Stimulated activated CD4-positive, alpha-beta T cell treated with anti-CD3 and anti-CD28 coated beads, Interleukin-12 subunit alpha, Interleukin-12 subunit beta, amount 100 ng/mL, for 48 hours (primary cell): Measurements from ENCODE around the gene DIAPH2.

Source experiments
- DNase-seq, 3 donors: peaks; one replicate each; pipeline ENCODE4 v3.0.0-alpha.2; 2020; ENCODE audit warnings: low read depth in 2 of 3, low spot score in 1 of 3

DIAPH2 gene

DNA sequence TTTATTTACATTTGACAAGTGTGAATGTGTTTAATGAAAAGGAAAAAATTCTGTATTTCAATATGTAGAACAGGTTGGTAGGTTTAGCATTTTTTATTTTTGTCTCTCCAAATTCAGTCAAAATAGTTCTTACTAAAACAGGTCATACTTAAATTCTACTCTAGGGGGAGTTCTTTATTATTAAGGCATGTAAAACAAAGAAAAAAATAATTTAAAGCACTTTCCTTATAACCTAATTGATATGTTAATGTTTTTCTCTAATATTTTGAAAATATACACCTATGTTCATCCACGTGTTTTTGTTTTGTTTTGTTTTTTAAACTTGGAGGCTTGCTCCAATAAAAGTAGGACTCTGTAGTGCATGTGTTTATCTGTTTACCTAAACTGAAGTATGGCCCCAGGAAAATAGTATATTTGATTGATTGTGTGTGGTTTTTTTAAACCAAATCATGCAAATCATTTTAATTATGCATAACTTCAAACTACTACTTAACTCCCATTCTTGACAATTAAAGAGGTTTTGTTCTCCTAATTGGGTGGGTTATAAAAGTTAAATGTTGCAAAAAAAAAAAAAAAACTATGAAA, 761.7 kb downstream of the DIAPH2 start:
- no peak for DNase-seq

- no peak for DNase-seq
These were observed 762.7 kb downstream of the DIAPH2 start for GRCh38 chrX:97447306-97447705.

GRCh38 chrX:97452283-97452682, 767.6 kb downstream of the DIAPH2 start:
- no peak for DNase-seq

- DNase-seq = no peak
These were observed 777.1 kb downstream of the DIAPH2 start for GRCh38 chrX:97461763-97462162.

DNA sequence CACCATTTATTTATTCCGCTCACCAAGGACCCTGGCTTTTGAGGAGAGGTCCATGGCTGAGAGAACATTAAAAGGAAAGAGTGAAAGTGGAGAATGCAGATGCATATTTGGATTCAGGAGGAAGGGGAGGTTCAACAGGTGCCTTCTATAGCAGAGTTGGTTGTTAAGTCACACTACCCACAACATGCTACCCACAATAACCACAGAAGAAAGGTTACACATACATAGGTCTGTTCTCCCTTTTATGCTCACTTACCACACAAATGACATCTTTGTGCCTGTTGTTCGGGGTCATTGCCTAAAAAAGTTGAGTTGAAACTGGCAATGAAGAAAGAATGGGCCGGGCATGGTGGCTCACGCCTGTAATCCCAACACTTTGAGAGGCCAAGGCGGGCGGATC, 786.4 kb downstream of the DIAPH2 start:
- no peak for DNase-seq

DNA sequence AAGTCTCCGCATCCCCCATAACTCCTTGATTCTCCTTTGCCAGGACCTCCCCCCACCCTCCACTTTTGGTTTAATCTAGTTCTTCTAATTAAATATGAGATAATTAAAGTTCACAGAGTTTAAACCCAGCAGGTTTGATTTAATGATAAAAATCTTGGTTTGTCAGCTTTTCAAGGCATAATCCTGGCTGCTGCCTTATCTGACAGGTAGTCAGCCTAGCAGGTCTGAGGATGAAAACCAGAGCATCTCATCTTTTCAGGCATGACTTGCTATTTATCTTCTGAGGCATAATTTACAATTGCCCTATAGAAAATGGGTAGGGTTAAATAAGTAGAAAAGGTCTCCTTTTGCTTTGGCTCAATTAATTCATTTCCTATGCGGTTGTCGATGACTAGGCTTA, 790.3 kb downstream of the DIAPH2 start:
- no peak for DNase-seq

DNA sequence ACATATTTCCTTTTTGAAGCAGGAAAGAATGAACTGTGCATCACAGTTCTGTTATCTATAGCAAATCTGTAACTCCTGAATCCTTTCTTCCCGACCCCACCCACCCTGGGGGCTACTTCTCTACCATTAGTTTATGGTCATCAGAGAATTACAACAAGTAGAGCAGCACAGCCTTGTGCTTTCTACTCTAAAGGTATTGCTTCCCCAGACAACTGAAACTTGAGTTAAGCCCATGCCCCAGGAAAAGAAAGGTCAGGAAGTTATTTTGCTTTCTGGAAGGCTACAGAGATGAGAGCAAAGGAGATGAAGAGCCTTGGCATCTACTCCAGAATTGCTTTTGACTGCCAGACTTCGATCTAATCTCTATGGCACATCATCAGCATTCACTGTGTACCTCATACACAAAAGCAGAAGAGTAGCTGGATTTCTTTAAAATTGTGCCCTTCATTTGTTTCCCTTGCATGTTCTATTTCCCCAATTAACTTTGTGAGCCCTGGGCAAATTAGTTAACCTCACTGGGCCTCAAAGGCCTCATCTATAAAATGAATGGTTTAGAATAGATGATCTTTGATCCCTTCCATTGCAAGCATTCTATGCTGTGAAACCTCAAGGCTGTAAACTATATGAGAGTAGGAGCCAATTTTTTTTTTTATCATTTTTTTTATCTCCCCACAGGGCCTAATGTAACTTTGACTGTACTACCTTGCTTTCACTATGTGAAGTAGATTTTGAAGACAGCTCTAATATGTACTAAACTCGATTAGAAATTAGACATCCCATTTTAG, 794.7 kb downstream of the DIAPH2 start:
- no peak for DNase-seq

- no peak for DNase-seq
These were observed 796.6 kb downstream of the DIAPH2 start for GRCh38 chrX:97481228-97481627.

GRCh38 chrX:97482666-97483300, 798.1 kb downstream of the DIAPH2 start:
- DNase-seq = no peak

DNA sequence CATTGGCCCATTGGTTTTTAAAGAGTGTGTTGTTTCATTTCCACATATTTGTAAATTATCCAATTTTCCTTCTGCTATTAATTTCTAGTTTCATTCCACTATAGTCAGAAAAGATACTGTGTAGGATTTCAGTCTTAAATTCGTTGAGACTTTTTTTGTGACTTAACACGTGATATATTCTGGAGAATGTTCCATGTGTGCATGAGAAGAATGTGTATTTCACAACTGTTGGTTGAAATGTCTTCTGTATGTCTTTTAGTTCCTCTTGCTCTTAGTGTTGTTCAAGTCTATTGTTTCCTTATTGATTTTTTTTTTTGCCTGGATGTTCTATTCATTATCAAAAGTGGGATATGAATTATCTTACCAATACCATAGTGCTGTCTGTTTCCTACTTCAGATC, 806.0 kb downstream of the DIAPH2 start:
- no peak for DNase-seq

DNA sequence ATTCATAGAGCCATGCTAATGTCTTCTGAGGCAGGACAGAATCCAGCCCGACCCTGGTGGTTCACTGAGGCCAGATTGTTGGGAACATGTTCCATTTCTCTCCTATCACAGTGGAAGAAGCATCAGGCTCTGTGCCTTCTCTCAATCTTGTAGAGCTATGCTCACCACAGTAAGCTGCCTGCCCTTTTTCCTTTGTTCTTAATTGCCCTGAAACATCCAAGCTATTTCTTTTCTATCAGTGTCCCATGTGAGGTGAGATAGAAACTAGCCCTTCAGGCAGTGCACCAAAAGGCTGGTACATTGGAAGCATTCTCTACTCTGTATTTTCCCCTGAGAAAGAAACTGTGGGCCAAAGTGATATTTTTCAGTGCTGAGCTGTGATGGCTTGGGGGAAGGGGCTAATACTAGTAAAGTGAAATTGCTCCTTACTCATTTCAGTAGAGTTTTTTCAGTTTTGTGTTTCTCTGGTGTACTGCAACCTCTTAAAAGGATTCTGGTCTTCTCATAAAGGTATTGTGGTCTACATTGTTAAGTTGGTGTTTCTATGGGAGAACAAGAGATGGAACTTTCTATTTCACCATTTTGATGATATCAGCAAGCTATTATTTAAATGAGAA, 810.2 kb downstream of the DIAPH2 start:
- DNase-seq = no peak

GRCh38 chrX:97498093-97498492, 813.5 kb downstream of the DIAPH2 start:
- DNase-seq = no peak

DNA sequence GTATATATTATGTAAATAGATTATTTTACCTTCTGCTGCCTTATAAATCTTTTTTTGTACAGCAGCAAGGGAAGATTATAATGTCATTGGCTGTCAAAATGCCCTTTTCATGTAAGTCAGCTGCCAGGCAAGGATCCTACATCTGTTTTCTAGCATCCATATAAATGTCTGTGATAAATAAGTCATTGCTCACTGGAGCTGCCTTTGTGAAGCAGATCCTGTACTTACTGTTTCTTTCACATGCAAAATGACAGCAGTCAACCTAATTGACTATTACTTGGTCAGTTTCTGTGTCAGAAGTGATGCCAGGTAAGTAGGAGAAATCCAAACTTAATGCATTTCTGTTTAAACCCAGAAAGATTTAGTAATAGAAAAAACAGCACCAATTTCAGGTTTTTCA, 819.8 kb downstream of the DIAPH2 start:
- DNase-seq = no peak

DNA sequence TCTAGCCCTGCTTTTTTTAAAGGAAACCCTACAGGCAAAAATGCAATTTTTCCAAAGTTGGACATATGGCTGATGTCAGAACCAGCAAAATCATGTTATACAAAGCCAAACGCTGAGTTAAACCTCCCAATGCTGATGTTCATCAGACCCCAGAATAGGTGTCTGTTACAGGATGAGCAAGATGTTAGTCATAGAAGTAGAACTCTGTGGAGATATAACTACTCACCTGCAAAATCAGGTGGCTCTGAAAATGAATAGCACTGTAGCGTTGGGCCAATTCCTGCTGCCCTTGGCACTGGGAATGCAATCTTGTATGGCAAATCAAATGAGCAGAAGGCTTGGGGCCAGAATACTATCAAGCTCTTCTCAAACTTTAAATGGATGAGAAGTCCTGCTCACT, 833.1 kb downstream of the DIAPH2 start:
- DNase-seq = no peak

DNA sequence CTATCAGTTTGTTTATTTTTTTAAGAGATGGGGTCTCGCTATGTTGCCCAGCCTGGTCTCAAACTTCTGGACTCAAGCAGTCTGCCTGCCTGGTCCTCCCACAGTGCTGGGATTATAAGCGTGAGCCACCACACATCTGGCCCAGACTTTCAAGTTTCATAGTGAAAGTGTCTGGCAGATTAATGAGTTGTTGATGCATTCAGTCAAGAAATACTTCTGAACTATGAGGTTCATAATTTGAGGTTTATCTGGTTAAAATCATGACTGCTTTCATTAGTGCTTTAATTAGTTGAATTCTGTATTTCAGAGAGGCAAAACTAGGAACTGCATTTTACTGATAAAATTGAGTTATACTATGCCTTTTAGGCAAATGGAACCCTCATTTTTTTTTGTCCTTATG, 837.7 kb downstream of the DIAPH2 start:
- DNase-seq = no peak

- no peak for DNase-seq
These were observed 839.7 kb downstream of the DIAPH2 start for GRCh38 chrX:97524340-97524739.

DNA sequence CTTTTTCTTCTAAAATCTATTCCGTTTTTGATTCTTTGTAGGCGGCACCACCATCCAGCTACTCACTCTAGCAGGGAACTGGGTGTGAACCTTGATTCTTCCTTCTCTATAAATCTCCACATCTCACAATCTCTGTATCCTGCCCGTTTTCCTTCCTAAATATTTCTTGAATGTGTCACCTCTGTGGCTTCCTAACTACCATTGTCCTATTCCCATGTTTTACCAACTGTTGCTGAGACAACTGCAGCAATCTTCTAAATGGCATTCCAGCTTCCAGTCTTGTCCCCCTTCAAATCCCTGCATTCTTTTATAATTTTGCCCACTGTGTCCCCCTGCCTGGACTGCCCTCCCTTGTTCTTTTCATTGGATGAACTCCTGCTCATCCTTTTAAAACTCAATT, 840.4 kb downstream of the DIAPH2 start:
- DNase-seq = no peak

DNA sequence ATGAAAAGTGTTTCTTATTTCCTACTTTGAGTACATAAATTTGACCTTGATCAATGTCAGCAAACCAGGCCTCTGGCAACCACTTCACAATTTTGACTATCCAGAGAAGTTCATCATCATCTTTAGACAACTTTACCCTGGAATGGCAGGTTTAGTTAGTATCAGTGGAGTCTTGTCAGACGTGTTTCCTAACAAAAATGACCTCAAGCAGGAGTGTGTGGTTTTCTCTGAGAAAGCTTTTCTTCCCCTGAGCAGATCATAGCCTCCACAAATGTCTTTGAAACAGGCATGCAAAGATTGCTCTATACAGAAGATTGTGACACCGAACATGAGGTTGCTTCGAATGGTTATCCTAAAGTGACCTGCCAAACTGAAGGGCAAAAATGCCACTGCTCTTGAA, 841.3 kb downstream of the DIAPH2 start:
- no peak for DNase-seq

DNA sequence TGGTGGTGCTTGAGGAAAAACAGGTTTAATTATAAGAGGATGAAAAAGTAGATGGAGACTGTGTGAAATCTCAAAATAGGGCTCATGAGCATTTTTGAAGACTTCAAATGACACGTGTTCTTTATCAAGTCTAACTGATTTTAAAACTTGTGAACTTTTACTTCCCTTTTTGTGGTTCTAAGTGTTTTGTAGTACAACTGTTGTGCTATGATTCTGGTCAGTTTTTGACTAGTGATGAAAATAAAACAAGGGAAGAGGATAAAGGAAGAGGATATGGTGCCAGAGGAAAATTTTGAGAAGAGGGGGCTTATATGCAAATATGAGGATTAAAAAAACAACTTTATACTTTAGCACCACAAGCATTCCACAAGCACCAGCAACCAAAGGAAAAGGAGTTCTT, 843.1 kb downstream of the DIAPH2 start:
- no peak for DNase-seq

DNA sequence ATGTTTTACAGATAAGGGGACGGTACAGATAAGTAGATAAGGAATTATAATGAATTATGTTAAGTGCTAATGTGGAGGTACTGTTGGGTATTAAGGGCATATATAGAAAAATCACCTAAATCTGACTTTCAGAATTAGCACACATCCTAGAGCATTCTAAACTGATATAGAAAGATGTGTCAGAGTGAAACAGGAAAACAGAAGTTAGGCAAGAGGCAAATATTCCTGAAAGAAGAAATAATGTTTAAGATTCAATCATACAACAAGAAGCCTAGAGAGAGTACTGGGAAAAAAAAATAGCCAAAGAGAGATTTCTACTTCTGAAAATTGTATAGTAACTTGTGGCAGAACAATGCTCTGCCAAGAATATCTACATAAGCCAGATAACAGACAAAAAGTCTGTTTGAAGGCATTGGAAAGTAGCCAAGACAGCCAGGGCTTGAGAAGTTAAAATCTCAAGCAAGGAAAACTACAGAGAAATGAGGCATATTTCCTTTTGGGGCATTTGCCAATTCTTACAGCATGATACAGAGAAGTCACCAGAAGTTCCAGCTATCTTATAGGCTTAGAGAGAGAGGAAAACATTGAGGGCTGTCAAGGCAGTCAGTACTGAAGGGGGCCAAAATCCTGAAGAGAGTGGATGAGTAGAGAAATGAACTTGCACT, 845.0 kb downstream of the DIAPH2 start:
- no peak for DNase-seq

- DNase-seq = no peak
These were observed 847.2 kb downstream of the DIAPH2 start for GRCh38 chrX:97531825-97532224.

DNA sequence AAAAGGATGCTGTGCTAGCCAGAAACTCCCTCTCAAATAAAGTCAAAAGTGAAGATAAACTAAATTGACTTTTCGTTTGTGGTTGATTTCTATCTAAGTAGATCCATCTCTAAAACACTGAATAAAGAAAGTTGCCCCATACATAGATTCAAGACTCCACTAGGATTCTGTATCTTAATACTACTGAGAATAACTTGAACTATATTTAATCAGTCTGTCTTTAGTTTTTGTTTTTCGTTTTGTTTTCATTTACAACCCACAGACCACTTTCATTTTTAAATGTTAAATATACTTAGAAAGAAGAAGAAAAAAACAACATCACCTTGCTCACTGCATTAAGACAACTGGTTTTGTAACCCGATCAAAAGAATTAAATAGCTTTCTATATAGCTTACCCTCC, 854.1 kb downstream of the DIAPH2 start:
- no peak for DNase-seq
